Testis (tissue), 3 donors: ENCODE data around the gene SKI. TPM values are rescaled to one million over a fixed set of nuclear protein-coding genes. Genes with fewer than 3 reads are reported as not detected.
A peak's percentile ranks its signal among the peaks of the same experiment; 100 is the strongest.

Experiments
- DNase-seq: peaks from one replicate; pipeline ENCODE4 v3.0.0-alpha.2; 2019
- H3K27ac ChIP-seq, 2 donors: fragments of 200-600 bp; sonication (generic); one replicate each; pipeline ENCODE4 v1.5.1; 2019
- H3K27me3 ChIP-seq: fragments of 200-600 bp; sonication (generic); one replicate; pipeline ENCODE4 v1.5.1; 2019
- H3K36me3 ChIP-seq: fragments of 200-600 bp; sonication (generic); one replicate; pipeline ENCODE4 v1.5.1; 2017; ENCODE audit warnings: low read depth; ENCODE audit errors: missing control alignments
- H3K4me1 ChIP-seq: fragments of 200-600 bp; sonication (generic); one replicate; pipeline ENCODE4 v1.5.1; 2019
- H3K4me3 ChIP-seq, 2 donors: fragments of 200-600 bp; sonication (generic); one replicate each; pipeline ENCODE4 v1.5.1; 2017 to 2019
- H3K9me3 ChIP-seq: fragments of 200-600 bp; sonication (generic); one replicate; pipeline ENCODE4 v1.5.1; 2017
- CTCF ChIP-seq, 3 experiments: fragments of 450-650 bp in 2 of 3; fragments of 200-600 bp in 1 of 3; sonication (generic) in 1 of 3; IDR thresholded peaks; one replicate each; pipeline ENCODE4 v1.5.1; 2016 to 2019; ENCODE audit warnings: antibody characterized with exemption in 3 of 3, mild to moderate bottlenecking in 2 of 3, moderate library complexity in 1 of 3
- POLR2A ChIP-seq: fragments of 450-650 bp; IDR thresholded peaks from one replicate; pipeline ENCODE4 v1.6.1; 2017; ENCODE audit warnings: antibody characterized with exemption, mild to moderate bottlenecking, moderate library complexity
- WGBS, 2 donors: methylation state at CpG; one replicate each; pipeline ENCODE4 v1.1.5; 2018; 5-methylcytosine and 5-hydroxymethylcytosine counted together
- intact Hi-C: fragments of 100-400 bp; cut with DNase I; formaldehyde crosslinking; loops from one replicate; pipeline ENCODE4 v1.15.1; 2023; ENCODE audit warnings: low total_unique reads
- polyA plus RNA-seq: library from polyadenylated mRNA; stranded (reverse); fragments of 350-450 nt; fragmentation: Illumina TruSeq; extraction: RNeasy Lipid Tissue Mini Kit (QIAGEN cat#74804); gene quantifications from one replicate; pipeline ENCODE4 v1.2.3, GENCODE V29; 2014; ENCODE audit warnings: low read depth, low replicate concordance; ENCODE audit not compliant: insufficient read depth
- total RNA-seq, 2 donors: library from RNA; depleted of rRNA; stranded (reverse); fragments of >200 nt; gene quantifications; one replicate each; pipeline ENCODE4 v1.2.3, GENCODE V29; 2016

Gene SKI
- total and polyA plus RNA-seq, 3 donors from 2014 or later = 40.2 to 87.1 (median 85.7) TPM

- H3K9me3 ChIP-seq = no peaks in the 10 kb centered on the region
- H3K27me3 ChIP-seq = no peaks in the 10 kb centered on the region
- H3K4me3 ChIP-seq = no peak overlapping the region
- peaks cover 8% of the 10 kb centered on the region for H3K4me1 ChIP-seq
- peak overlapping the region in 1 of 2 donors; percentile 5 for H3K27ac ChIP-seq
- 63 to 71% methylated on average over 10 to 19 of the region's 21 CpGs for WGBS, 2 donors
- H3K36me3 ChIP-seq = no peaks in the 10 kb centered on the region
- intact Hi-C loops = no loop called here
- TF ChIP-seq POLR2A (no peak), CTCF (IDR thresholded peaks at IDR 0.05) (no peak)
- no peak for DNase-seq
Measured at GRCh38 chr1:2352897-2353550, 124.9 kb downstream of the SKI start.

- Histone ChIP-seq H3K9me3 (no peaks in the 10 kb centered on the region), H3K36me3 (no peaks in the 10 kb centered on the region), H3K4me3 (no peak overlapping the region), H3K27ac (peak overlapping the region in 1 of 2 donors; percentile 5), H3K4me1 (peaks cover 8% of the 10 kb centered on the region), H3K27me3 (no peaks in the 10 kb centered on the region)
- no peak for DNase-seq
- no peak for TF ChIP-seq POLR2A
- intact Hi-C loops = no loop called here
- 80 to 85% methylated on average over 23 to 28 of the region's 28 CpGs for WGBS, 2 donors
Measured at GRCh38 chr1:2353551-2354438, 125.7 kb downstream of the SKI start.

- no peak for TF ChIP-seq POLR2A
- no peak for TF ChIP-seq CTCF (IDR thresholded peaks at IDR 0.05)
- H3K9me3 ChIP-seq = no peaks in the 10 kb centered on the region
- no peak overlapping the region for H3K27ac ChIP-seq
- H3K27me3 ChIP-seq = no peaks in the 10 kb centered on the region
- H3K4me3 ChIP-seq = no peak overlapping the region
- H3K36me3 ChIP-seq = no peaks in the 10 kb centered on the region
- intact Hi-C loops = no loop called here
- DNase-seq = no peak
- 80% methylated on average over 32 to 38 of the region's 38 CpGs for WGBS, 2 donors
- H3K4me1 ChIP-seq = peaks cover 8% of the 10 kb centered on the region
Measured at GRCh38 chr1:2354511-2355372, 126.6 kb downstream of the SKI start.

GRCh38 chr1:2355373-2356261 lies 127.5 kb downstream of the SKI start:
- Histone ChIP-seq H3K27ac (no peak overlapping the region), H3K9me3 (no peaks in the 10 kb centered on the region), H3K36me3 (no peaks in the 10 kb centered on the region), H3K27me3 (no peaks in the 10 kb centered on the region), H3K4me1 (peaks cover 11% of the 10 kb centered on the region), H3K4me3 (no peak overlapping the region)
- intact Hi-C loops = no loop called here
- 83 to 92% methylated on average over 4 to 28 of the region's 28 CpGs for WGBS, 2 donors
- TF ChIP-seq CTCF (IDR thresholded peaks at IDR 0.05) = no peak
- TF ChIP-seq POLR2A = no peak
- no peak for DNase-seq
